Fibroblast of lung (primary cell): ENCODE results near the gene CDKL5.

Experiments used
- EZH2 ChIP-seq: IDR thresholded peaks from 2 replicates; pipeline ENCODE4 v1.5.1; 2012; ENCODE audit warnings: low read length, control low read depth, mild to moderate bottlenecking; ENCODE audit errors: missing control alignments
- TF ChIP-seq, protein P1 (sequence below), 2 donors: IDR thresholded peaks in 1 of 2; conservative IDR thresholded peaks in 1 of 2; 1 replicate in 1 of 2; 2 replicates in 1 of 2; pipeline ENCODE4 v1.5.1; 2011 to 2012; ENCODE audit warnings: low read length in 2 of 2, control low read depth in 1 of 2, inconsistent platforms in 1 of 2, low read depth in 1 of 2, mild to moderate bottlenecking in 1 of 2

DNA sequence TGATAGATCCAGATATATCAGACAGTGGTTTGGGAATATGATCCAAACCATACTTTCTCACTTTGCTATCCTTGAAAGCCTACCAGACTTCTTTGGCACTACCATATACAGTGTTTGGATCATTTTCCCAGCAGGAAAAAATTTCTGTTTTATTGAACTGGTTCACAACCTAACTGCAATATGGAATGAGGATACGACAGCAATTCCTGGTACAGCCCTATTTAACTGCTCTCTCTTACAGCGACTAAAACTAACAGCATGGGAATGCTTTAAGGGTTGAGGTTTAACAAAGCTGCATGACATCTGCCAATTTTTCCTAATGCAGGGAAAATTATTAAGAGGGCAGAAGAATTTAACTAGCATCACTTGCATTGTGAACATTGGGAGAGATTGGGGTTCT lies 199.2 kb downstream of the CDKL5 start:
- TF ChIP-seq, protein P1, sequence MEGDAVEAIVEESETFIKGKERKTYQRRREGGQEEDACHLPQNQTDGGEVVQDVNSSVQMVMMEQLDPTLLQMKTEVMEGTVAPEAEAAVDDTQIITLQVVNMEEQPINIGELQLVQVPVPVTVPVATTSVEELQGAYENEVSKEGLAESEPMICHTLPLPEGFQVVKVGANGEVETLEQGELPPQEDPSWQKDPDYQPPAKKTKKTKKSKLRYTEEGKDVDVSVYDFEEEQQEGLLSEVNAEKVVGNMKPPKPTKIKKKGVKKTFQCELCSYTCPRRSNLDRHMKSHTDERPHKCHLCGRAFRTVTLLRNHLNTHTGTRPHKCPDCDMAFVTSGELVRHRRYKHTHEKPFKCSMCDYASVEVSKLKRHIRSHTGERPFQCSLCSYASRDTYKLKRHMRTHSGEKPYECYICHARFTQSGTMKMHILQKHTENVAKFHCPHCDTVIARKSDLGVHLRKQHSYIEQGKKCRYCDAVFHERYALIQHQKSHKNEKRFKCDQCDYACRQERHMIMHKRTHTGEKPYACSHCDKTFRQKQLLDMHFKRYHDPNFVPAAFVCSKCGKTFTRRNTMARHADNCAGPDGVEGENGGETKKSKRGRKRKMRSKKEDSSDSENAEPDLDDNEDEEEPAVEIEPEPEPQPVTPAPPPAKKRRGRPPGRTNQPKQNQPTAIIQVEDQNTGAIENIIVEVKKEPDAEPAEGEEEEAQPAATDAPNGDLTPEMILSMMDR (conservative IDR thresholded peaks at IDR 0.05 in 1 of 2, IDR thresholded peaks at IDR 0.05 in 1 of 2; ENCODE audit: low read depth in 1 of 2, low read length in 2 of 2): no peak
- no peak for TF ChIP-seq EZH2
